GM19043 (cell line): ENCODE results near the gene ADGRV1.

ENCODE experiments used
- ATAC-seq: cut with Tn5 transposase; IDR thresholded peaks from one replicate; pipeline ENCODE4 v1.9.1; 2021; ENCODE audit warnings: low read depth; ENCODE audit not compliant: unreplicated experiment

Gene ADGRV1

GRCh38 chr5:91123291-91123690 is 564.7 kb downstream of the ADGRV1 start:
- ATAC-seq = no peak

- no peak for ATAC-seq
Measured at GRCh38 chr5:91123901-91124300, 565.3 kb downstream of the ADGRV1 start.

- no peak for ATAC-seq
Measured at GRCh38 chr5:91125916-91126315, 567.3 kb downstream of the ADGRV1 start.

- no peak for ATAC-seq
Measured at GRCh38 chr5:91126448-91126847, 567.9 kb downstream of the ADGRV1 start.

GRCh38 chr5:91126888-91127287 is 568.3 kb downstream of the ADGRV1 start:
- ATAC-seq = no peak

GRCh38 chr5:91127456-91128081 is 569.0 kb downstream of the ADGRV1 start:
- ATAC-seq = no peak

GRCh38 chr5:91128604-91129003 is 570.0 kb downstream of the ADGRV1 start:
- ATAC-seq = no peak

GRCh38 chr5:91129748-91130147 is 571.2 kb downstream of the ADGRV1 start:
- ATAC-seq = no peak

- ATAC-seq = no peak
Measured at GRCh38 chr5:91130759-91131158, 572.2 kb downstream of the ADGRV1 start.

GRCh38 chr5:91132550-91132949 is 574.0 kb downstream of the ADGRV1 start:
- ATAC-seq = no peak

GRCh38 chr5:91133183-91133582 is 574.6 kb downstream of the ADGRV1 start:
- ATAC-seq = no peak

GRCh38 chr5:91135475-91136248 is 577.1 kb downstream of the ADGRV1 start:
- no peak for ATAC-seq

- ATAC-seq = no peak
Measured at GRCh38 chr5:91136271-91136670, 577.7 kb downstream of the ADGRV1 start.

- ATAC-seq = no peak
Measured at GRCh38 chr5:91137647-91138046, 579.0 kb downstream of the ADGRV1 start.

- no peak for ATAC-seq
Measured at GRCh38 chr5:91139572-91140200, 581.1 kb downstream of the ADGRV1 start.

GRCh38 chr5:91140657-91141056 is 582.1 kb downstream of the ADGRV1 start:
- no peak for ATAC-seq

GRCh38 chr5:91141642-91142041 is 583.0 kb downstream of the ADGRV1 start:
- no peak for ATAC-seq

GRCh38 chr5:91142386-91142785 is 583.8 kb downstream of the ADGRV1 start:
- ATAC-seq = no peak

GRCh38 chr5:91142819-91143218 is 584.2 kb downstream of the ADGRV1 start:
- ATAC-seq = no peak

- ATAC-seq = no peak
Measured at GRCh38 chr5:91143840-91144239, 585.2 kb downstream of the ADGRV1 start.

- ATAC-seq = no peak
Measured at GRCh38 chr5:91144491-91145332, 586.1 kb downstream of the ADGRV1 start.
